Mammary epithelial cell (primary cell): ENCODE measurements around the gene CLCN7.

Experiments used
- EZH2 ChIP-seq: IDR thresholded peaks from 2 replicates; pipeline ENCODE4 v1.6.1; 2012; ENCODE audit warnings: low read length, inconsistent platforms, borderline replicate concordance
- TF ChIP-seq, protein P1 (sequence below), 2 donors: IDR thresholded peaks in 1 of 2; conservative IDR thresholded peaks in 1 of 2; 2 replicates each; pipeline ENCODE4 v1.5.1; 2011 to 2012; ENCODE audit warnings: inconsistent platforms in 2 of 2, low read length in 2 of 2, mild to moderate bottlenecking in 2 of 2, control low read depth in 1 of 2, low read depth in 1 of 2; ENCODE audit not compliant: insufficient read depth in 1 of 2; ENCODE audit errors: extremely low read depth in 1 of 2

DNA sequence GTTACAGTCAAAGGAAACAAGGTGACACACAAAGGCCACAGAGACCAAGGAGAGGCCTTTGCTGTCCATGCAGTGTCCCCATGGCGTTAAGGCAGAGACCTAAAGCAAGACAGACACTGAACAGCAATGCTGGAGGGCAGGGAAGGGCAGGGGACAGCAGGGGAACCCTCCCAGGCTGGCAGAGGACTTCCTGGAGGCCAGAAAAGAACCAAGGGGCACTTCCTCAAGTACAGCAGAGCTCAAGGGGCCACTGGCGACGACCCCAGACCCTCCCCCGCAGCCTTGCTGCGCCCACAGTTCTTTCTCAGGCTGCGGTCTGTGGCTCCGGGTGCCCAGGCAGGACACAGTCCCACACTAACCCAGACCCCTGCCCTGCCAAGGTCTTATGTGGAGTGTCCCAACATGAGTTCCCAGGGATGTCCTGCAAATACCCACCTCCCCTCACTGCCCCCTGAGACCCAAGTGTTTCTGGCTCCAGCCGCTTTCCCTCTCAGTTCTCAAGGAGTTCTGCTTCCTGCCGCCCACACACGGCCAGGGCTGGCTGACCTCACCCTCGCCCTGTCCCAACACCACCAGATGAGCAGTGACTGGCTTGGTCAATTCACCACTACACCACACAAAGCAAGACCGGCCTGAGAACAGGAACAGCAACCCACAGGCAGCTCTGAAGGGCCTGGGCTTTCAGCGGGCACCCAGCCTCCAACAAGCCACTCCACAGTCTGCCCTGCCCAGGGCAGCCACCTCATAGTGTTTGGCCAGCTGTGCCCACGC lies 4.2 kb downstream of the CLCN7 start:
- TF ChIP-seq, protein P1, sequence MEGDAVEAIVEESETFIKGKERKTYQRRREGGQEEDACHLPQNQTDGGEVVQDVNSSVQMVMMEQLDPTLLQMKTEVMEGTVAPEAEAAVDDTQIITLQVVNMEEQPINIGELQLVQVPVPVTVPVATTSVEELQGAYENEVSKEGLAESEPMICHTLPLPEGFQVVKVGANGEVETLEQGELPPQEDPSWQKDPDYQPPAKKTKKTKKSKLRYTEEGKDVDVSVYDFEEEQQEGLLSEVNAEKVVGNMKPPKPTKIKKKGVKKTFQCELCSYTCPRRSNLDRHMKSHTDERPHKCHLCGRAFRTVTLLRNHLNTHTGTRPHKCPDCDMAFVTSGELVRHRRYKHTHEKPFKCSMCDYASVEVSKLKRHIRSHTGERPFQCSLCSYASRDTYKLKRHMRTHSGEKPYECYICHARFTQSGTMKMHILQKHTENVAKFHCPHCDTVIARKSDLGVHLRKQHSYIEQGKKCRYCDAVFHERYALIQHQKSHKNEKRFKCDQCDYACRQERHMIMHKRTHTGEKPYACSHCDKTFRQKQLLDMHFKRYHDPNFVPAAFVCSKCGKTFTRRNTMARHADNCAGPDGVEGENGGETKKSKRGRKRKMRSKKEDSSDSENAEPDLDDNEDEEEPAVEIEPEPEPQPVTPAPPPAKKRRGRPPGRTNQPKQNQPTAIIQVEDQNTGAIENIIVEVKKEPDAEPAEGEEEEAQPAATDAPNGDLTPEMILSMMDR (conservative IDR thresholded peaks at IDR 0.05 in 1 of 2, IDR thresholded peaks at IDR 0.05 in 1 of 2; ENCODE audit: extremely low read depth in 1 of 2, insufficient read depth in 1 of 2, low read depth in 1 of 2, low read length in 2 of 2) = no peak
- TF ChIP-seq EZH2 = no peak
